Thyroid gland (tissue), 4 donors: ENCODE measurements around the gene HEXB.

Experiments used
- POLR2A ChIP-seq, 2 donors: fragments of 450-650 bp; IDR thresholded peaks; one replicate each; pipeline ENCODE4 v1.6.1; 2017; ENCODE audit warnings: antibody characterized with exemption in 2 of 2, mild to moderate bottlenecking in 2 of 2, moderate library complexity in 1 of 2
- TF ChIP-seq, protein P1 (sequence below), 6 experiments: fragments of 200-600 bp in 3 of 6; fragments of 450-650 bp in 3 of 6; sonication (generic) in 3 of 6; IDR thresholded peaks; one replicate each; pipeline ENCODE4 v1.5.1; 2016 to 2019; ENCODE audit warnings: antibody characterized with exemption in 6 of 6, mild to moderate bottlenecking in 2 of 6, inconsistent platforms in 1 of 6, moderate library complexity in 1 of 6

GRCh38 chr5:74649421-74649973, 35.5 kb upstream of the HEXB start:
- TF ChIP-seq, protein P1, sequence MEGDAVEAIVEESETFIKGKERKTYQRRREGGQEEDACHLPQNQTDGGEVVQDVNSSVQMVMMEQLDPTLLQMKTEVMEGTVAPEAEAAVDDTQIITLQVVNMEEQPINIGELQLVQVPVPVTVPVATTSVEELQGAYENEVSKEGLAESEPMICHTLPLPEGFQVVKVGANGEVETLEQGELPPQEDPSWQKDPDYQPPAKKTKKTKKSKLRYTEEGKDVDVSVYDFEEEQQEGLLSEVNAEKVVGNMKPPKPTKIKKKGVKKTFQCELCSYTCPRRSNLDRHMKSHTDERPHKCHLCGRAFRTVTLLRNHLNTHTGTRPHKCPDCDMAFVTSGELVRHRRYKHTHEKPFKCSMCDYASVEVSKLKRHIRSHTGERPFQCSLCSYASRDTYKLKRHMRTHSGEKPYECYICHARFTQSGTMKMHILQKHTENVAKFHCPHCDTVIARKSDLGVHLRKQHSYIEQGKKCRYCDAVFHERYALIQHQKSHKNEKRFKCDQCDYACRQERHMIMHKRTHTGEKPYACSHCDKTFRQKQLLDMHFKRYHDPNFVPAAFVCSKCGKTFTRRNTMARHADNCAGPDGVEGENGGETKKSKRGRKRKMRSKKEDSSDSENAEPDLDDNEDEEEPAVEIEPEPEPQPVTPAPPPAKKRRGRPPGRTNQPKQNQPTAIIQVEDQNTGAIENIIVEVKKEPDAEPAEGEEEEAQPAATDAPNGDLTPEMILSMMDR (IDR thresholded peaks at IDR 0.05) = no peak
- TF ChIP-seq POLR2A (IDR thresholded peaks at IDR 0.05) = no peak
